ENCODE results near the gene SLIT2.

SLIT2 gene

GRCh38 chr4:20251796-20252655, at the start of gene SLIT2:
TSS of gene SLIT2 (plus strand) at chr4:20251905. CDS start at chr4:20253816, 1,911 bp downstream.
- no peak for DNase-seq

- DNase-seq: no peak
Measured at GRCh38 chr4:20203508-20203907, 48.2 kb upstream of the SLIT2 start.

- no peak for DNase-seq
Measured at GRCh38 chr4:20217521-20217920, 34.2 kb upstream of the SLIT2 start.

DNA sequence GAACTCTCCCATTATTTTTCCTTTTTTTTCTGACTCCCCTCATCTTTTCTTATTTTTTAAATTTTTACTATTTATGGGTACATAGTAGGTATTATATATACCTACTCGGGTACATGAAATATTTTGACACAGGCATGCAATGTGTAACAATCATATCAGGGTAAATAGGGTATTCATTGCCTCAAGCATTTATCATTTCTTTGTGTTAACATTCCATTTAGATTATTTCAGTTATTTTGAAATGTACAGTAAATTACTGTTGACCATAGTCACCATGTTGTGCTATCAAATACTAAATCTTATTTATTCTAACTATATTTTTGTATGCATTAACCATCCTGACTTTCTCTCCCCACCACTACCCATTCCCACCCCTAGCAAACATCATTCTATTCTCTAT, 33.8 kb upstream of the SLIT2 start:
- no peak for DNase-seq

DNA sequence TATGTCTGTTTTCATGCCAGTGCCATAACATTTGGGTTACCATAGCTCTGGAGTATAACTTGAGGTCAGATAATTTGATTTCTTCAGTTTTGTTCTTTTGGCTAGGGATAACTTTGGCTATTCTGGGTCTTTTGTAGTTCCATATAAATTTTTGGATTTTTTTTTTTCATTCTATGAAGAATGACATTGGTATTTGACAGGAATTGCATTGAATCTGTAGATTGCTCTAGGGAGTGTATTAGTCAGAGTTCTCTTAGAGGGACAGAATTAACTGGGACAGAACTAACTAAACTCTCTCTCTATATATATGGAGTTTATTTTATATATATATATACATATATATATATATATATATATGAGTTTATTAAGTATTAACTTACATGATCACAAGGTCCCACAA, 32.2 kb upstream of the SLIT2 start:
- no peak for DNase-seq

GRCh38 chr4:20237894-20238537, 13.7 kb upstream of the SLIT2 start:
- no peak for DNase-seq

- DNase-seq: no peak
Measured at GRCh38 chr4:20248155-20248558, 3.5 kb upstream of the SLIT2 start.

DNA sequence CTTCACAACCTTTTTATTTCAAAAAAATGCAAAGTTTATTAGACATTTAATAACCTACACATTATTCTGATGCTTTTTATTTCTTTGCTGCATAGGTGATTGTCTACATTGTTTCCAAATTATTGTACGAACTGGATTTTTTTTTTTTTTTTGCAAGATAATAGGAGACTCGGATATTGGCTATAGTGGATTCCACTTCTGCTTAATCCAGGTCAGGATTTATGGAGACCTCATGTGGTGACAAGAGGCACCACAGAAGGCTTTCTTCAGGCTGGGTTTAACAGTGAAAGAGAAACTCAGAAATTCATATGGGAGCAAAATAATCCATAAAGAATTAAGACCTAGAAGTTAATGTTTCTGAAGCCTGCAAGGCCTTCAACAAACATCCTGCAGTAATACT, 2.4 kb upstream of the SLIT2 start:
- no peak for DNase-seq

- no peak for DNase-seq
Measured at GRCh38 chr4:20251031-20251795, 492 bp upstream of the SLIT2 start.

DNA sequence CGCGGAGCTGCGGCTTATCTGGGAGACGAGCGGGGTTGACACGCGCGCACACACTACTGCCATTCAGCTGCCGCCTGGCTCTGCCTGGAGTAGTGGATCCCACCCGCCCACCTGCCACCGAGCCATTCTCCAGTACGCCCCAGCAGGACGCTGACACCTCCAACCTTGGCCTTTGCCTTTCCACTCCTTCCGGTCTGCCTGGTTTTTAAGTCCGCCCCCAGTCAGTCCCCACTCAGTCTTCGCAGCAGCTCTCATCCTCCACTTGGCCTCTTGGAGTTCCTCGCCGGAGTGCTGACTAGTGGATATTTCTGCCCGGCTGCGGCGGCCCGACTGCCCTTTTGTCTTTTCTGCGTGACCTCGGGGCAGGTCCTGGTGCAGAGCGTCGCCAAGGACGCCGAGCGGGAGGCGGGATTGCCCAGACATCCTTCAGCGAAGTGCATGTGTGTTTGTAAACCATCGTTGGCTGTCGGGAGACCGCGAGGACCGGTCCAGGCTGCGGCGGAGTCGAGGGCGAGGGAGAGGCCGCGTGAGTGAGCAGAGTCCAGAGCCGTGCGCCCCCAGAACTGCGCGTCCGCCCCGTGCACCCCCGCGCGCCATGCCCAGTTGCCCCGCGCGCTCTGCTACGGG, 1.1 kb downstream of the SLIT2 start:
- DNase-seq: no peak

DNA sequence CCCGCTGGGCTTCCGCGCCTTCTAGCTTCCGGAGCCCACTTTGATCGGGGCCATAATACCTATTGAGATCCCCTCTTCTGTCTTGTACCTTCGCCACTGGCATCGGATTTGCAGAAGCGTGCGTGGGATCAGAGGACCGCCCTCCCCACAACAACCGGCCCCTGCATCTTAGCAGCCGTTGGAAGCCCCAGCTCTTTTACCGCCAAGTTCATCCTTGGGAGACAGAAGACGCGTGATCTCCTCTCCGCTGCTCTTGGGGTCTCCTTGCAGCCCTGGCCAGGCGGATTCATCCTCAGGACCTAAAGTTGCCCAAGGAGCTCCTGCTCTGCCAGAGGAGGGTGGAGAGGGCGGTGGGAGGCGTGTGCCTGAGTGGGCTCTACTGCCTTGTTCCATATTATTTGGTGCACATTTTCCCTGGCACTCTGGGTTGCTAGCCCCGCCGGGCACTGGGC, 1.6 kb downstream of the SLIT2 start:
- DNase-seq: no peak

- DNase-seq: no peak
Measured at GRCh38 chr4:20253735-20254409, 2.2 kb downstream of the SLIT2 start.

- DNase-seq: no peak
Measured at GRCh38 chr4:20254511-20255250, 3.0 kb downstream of the SLIT2 start.

DNA sequence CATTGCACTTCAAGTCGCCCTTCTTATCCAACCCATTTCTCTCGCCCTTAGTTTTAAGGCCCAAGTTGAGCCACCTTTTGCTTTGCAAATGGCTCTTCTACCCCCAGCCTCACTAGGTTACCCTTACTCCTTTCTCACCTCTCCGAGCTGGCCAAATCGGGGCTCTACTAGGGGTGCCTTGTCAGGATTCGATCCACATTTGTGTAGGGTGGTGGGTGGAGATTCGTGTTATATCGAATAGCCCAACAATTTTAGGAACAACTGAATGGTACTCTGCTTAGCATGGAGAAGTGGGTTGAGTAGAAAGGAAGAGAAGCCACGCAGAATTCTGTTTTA, 3.5 kb downstream of the SLIT2 start:
- DNase-seq: no peak

- DNase-seq: no peak
Measured at GRCh38 chr4:20255823-20256222, 4.1 kb downstream of the SLIT2 start.

DNA sequence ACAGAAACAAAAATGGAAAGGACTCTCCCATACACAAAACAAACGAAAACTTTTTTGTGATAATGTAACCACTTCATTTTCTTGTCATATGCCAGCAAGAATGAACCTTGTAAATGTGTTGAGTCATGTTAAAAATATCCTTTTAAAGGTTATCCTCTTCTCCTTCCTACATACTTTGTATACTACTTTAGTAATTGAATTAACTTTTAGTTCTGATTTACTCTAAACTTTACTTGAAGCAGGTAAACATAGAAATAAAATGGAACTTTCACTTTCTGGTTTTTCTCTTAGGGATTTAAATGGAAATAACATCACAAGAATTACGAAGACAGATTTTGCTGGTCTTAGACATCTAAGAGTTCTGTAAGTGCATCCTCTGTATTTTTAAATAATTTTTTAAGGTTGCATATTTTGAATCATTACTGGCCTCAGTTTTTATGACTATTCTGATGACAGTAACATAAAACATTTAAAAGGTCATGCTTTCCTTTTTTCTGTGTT, 4.7 kb downstream of the SLIT2 start:
- DNase-seq: no peak

DNA sequence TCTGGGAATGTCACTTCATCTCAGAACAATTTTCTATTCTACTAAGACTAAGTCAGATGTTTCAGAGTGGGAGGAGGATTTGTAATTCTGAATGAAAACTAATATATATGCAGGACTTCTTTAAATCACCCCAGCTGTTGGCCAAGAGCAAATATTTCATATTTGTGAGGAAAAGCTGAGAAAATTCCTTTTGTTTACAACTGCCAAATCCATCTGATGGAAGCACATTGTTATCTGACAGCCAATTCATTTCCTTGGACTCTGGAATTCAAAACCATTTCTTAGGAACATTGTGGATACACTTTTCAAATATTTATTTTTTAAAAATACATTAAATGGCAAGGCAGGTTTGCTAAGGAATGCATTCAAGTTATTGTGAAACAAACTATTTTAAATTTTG, 8.0 kb downstream of the SLIT2 start:
- no peak for DNase-seq

- DNase-seq: no peak
Measured at GRCh38 chr4:20260821-20261220, 9.1 kb downstream of the SLIT2 start.

GRCh38 chr4:20262221-20262620, 10.5 kb downstream of the SLIT2 start:
- no peak for DNase-seq

DNA sequence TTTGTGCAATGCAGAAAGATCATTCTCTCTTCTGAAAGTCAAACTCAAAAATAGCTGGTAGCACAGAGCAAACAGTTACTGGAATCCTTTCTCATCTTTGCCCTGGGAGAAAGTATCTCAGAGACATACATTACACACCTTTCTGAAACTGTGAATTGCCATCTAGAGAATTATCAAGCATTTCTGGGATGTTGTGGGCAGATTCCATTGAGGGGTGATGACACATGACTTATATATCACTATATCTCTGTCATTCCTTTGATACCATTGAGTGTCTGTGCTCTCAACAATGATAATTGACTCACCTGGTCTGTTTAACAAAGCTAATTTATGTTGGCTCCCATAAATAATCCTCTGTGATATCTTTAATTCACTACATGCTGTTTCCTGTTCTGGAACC, 13.0 kb downstream of the SLIT2 start:
- DNase-seq: no peak

- DNase-seq: no peak
Measured at GRCh38 chr4:20265726-20266125, 14.0 kb downstream of the SLIT2 start.

Data from activated CD4-positive, alpha-beta T cell treated with anti-CD3 and anti-CD28 coated beads for 1 hour (primary cell).